ENCODE data around the gene HS3ST1.

HS3ST1 gene

DNA sequence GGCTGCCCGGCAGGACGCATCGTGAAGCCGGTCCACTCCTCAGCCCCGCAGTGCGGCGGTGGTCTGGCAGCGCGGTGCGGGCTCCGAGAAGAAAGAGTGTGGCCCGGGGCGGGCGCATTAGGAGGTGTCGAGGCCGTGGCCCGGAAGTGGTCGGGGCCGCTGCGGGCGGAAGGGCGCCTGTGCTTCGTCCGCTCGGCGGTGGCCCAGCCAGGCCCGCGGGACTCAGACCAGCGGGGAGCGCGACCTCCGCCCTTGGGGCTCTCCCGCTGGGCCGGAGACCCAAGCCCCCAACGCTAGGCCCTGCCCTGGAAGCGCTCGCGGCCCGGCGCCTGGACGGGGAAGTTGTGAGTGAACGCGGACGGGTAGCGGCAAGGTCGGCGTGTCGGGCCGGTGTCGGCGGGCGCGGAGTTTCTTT lies 60.0 kb downstream of the HS3ST1 start:
- TF ChIP-seq, protein P1, sequence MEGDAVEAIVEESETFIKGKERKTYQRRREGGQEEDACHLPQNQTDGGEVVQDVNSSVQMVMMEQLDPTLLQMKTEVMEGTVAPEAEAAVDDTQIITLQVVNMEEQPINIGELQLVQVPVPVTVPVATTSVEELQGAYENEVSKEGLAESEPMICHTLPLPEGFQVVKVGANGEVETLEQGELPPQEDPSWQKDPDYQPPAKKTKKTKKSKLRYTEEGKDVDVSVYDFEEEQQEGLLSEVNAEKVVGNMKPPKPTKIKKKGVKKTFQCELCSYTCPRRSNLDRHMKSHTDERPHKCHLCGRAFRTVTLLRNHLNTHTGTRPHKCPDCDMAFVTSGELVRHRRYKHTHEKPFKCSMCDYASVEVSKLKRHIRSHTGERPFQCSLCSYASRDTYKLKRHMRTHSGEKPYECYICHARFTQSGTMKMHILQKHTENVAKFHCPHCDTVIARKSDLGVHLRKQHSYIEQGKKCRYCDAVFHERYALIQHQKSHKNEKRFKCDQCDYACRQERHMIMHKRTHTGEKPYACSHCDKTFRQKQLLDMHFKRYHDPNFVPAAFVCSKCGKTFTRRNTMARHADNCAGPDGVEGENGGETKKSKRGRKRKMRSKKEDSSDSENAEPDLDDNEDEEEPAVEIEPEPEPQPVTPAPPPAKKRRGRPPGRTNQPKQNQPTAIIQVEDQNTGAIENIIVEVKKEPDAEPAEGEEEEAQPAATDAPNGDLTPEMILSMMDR (IDR thresholded peaks at IDR 0.05) = no peak
- no peak overlapping the region for H3K9ac ChIP-seq
- no peak overlapping the region for H3K4me3 ChIP-seq (ENCODE audit: low read depth, low read length)

DNA sequence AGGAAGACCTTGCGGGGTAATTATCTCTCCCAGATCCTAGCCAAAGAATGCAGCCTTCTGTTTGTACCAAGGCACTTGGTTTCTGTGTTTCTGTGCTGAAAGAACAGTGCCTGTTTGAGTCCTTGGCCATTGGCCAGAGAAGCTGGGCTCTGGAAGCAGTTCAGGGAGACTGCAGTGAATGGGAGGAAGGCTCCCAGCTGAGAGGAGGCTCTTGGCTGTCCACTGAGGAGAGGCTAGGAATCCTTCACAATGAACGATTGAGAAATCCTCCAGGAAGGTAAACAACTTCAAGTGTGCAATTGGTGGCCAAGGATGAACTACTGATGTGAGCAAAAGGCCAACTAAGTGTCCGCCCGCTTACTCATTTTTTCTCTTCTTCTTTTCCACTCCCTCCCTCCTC lies 61.3 kb downstream of the HS3ST1 start:
- TF ChIP-seq, protein P1 (IDR thresholded peaks at IDR 0.05) = no peak
- no peaks in the 10 kb centered on the region for H3K27me3 ChIP-seq (ENCODE audit: control insufficient read depth, insufficient read depth, low read length)
- no peak overlapping the region for H2AFZ ChIP-seq
- H3K4me1 ChIP-seq = no peaks in the 10 kb centered on the region
- no peak overlapping the region for H3K27ac ChIP-seq
- H3K79me2 ChIP-seq = no peaks in the 10 kb centered on the region
- no peak overlapping the region for H3K4me3 ChIP-seq (ENCODE audit: low read depth, low read length)
- no peaks in the 10 kb centered on the region for H3K36me3 ChIP-seq (ENCODE audit: control insufficient read depth, insufficient read depth, low read length)
- no peak overlapping the region for H3K4me2 ChIP-seq (ENCODE audit: low read length)
- no peaks in the 10 kb centered on the region for H3K9me3 ChIP-seq (ENCODE audit: control insufficient read depth, low read length)
- H3K9ac ChIP-seq = no peak overlapping the region

More for the DNA sequence above, 60.0 kb downstream of the HS3ST1 start:
- no peaks in the 10 kb centered on the region for H3K27me3 ChIP-seq (ENCODE audit: control insufficient read depth, insufficient read depth, low read length)
- H3K4me1 ChIP-seq = no peaks in the 10 kb centered on the region
- H3K36me3 ChIP-seq (ENCODE audit: control insufficient read depth, insufficient read depth, low read length) = no peaks in the 10 kb centered on the region
- no peak overlapping the region for H3K4me2 ChIP-seq (ENCODE audit: low read length)
- H3K79me2 ChIP-seq = no peaks in the 10 kb centered on the region
- H3K9me3 ChIP-seq (ENCODE audit: control insufficient read depth, low read length) = no peaks in the 10 kb centered on the region
- H2AFZ ChIP-seq = no peak overlapping the region
- no peak overlapping the region for H3K27ac ChIP-seq

DNA sequence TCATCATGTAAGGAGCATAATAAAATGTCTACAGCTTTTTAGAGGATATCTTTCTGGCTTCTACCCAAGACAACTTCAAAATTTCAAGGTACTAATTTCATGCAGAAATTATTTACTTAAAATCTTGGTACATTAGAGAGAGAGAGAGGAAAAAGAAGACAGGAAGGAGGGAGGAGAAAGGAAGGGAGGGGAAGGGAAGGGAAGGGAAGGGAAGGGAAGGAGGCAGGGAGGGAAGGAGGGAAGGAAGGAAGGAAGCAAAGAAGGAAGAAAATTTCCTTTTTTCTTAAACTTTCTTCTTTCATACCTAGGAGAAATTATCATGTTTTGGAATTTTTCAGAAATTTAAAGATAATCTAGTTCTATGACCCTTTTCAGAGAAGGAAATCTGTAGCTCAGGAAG lies 61.8 kb downstream of the HS3ST1 start:
- Histone ChIP-seq H3K4me3 (ENCODE audit: low read depth, low read length) (no peak overlapping the region), H3K9me3 (ENCODE audit: control insufficient read depth, low read length) (no peaks in the 10 kb centered on the region), H3K4me1 (no peaks in the 10 kb centered on the region), H2AFZ (no peak overlapping the region), H3K36me3 (ENCODE audit: control insufficient read depth, insufficient read depth, low read length) (no peaks in the 10 kb centered on the region), H3K9ac (no peak overlapping the region), H3K4me2 (ENCODE audit: low read length) (no peak overlapping the region), H3K27ac (no peak overlapping the region), H3K79me2 (no peaks in the 10 kb centered on the region), H3K27me3 (ENCODE audit: control insufficient read depth, insufficient read depth, low read length) (no peaks in the 10 kb centered on the region)
- TF ChIP-seq, protein P1 (IDR thresholded peaks at IDR 0.05) = no peak

DNA sequence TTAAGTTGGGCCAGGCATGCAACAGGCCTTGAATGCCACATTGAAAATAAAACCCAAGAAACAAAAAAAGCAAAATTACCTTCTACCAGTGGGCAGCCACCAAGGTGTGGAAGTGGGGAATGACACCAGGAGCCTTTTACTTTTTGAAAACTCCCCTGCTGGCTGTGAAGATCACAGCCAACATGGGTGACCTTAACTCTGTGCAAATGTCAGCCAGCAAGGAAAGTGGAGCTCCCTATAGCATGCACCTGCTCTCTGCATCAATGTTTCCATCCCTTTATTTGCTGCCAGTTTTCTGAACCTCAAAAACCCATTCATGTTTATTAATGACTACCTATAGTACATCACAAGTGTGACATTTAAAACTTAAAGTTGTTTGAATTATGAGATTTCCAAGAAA lies 63.7 kb downstream of the HS3ST1 start:
- Histone ChIP-seq H3K4me3 (ENCODE audit: low read depth, low read length) (no peak overlapping the region), H3K36me3 (ENCODE audit: control insufficient read depth, insufficient read depth, low read length) (no peaks in the 10 kb centered on the region), H3K9me3 (ENCODE audit: control insufficient read depth, low read length) (no peaks in the 10 kb centered on the region), H3K27me3 (ENCODE audit: control insufficient read depth, insufficient read depth, low read length) (no peaks in the 10 kb centered on the region), H3K27ac (no peak overlapping the region), H3K4me2 (ENCODE audit: low read length) (no peak overlapping the region), H3K4me1 (no peaks in the 10 kb centered on the region), H3K79me2 (no peaks in the 10 kb centered on the region), H3K9ac (no peak overlapping the region), H2AFZ (no peak overlapping the region)
- TF ChIP-seq, protein P1 (IDR thresholded peaks at IDR 0.05) = no peak

DNA sequence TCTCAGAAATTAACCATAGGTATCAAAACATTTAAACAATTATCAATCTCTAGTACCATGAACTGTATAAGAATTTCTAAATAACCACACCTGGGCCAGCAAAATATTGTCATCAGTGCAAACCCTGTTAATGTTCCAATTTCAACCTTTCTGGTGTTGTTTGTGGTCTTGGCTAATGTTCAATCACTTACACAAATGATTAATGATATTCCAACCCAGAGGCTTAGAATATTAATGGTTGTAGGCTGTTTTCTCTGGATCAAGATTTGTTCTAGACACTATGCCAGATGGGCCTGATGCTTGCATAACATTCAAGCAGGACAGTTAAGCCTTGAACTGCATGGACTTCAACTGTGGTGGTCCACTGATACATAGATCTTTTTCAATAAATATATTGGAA lies 69.1 kb downstream of the HS3ST1 start:
- H3K4me1 ChIP-seq = no peaks in the 10 kb centered on the region
- H3K27ac ChIP-seq = no peak overlapping the region
- no peak overlapping the region for H3K9ac ChIP-seq
- H3K4me2 ChIP-seq (ENCODE audit: low read length) = no peak overlapping the region
- TF ChIP-seq, protein P1 (IDR thresholded peaks at IDR 0.05) = no peak
- no peaks in the 10 kb centered on the region for H3K9me3 ChIP-seq (ENCODE audit: control insufficient read depth, low read length)
- H3K36me3 ChIP-seq (ENCODE audit: control insufficient read depth, insufficient read depth, low read length) = no peaks in the 10 kb centered on the region
- H2AFZ ChIP-seq = no peak overlapping the region
- no peaks in the 10 kb centered on the region for H3K27me3 ChIP-seq (ENCODE audit: control insufficient read depth, insufficient read depth, low read length)
- H3K79me2 ChIP-seq = no peaks in the 10 kb centered on the region
- no peak overlapping the region for H3K4me3 ChIP-seq (ENCODE audit: low read depth, low read length)
